K562 (cell line): ENCODE data around the gene CDH12. TPM values are rescaled to one million over a fixed set of nuclear protein-coding genes. Genes with fewer than 3 reads are reported as not detected.

Experiments used
- C11orf30 ChIP-seq: fragments of 450-650 bp; IDR thresholded peaks from 2 replicates; pipeline ENCODE4 v1.6.1; 2016; ENCODE audit warnings: low read depth, mild to moderate bottlenecking
- CTCF ChIP-seq, 3 experiments: IDR thresholded peaks in 2 of 3; conservative IDR thresholded peaks in 1 of 3; 2 replicates each; pipeline ENCODE4 v1.5.1; 2011 to 2012; ENCODE audit warnings: low read length in 3 of 3, mild to moderate bottlenecking in 3 of 3, control low read depth in 2 of 3, improper control_type of control experiment in 1 of 3, inconsistent platforms in 1 of 3, low read depth in 1 of 3, mixed read lengths in 1 of 3, moderate library complexity in 1 of 3; ENCODE audit not compliant: insufficient read depth in 2 of 3
- GTF2B ChIP-seq: IDR thresholded peaks from 2 replicates; pipeline ENCODE4 v1.6.1; 2011; ENCODE audit not compliant: insufficient read length; ENCODE audit errors: extremely low read depth
- HEY1 ChIP-seq: fragments of 250-450 bp; sonication (Bioruptor Pico); IDR thresholded peaks from 2 replicates; pipeline ENCODE4 v1.5.0; 2020; ENCODE audit warnings: mild to moderate bottlenecking, moderate library complexity, borderline replicate concordance
- HMGN3 ChIP-seq: IDR thresholded peaks from 2 replicates; pipeline ENCODE4 v1.6.1; 2011; ENCODE audit warnings: borderline replicate concordance, low read depth, mild to moderate bottlenecking, mixed read lengths, low read length; ENCODE audit not compliant: insufficient read length; ENCODE audit errors: extremely low read depth
- MAFF ChIP-seq: IDR thresholded peaks from 2 replicates; pipeline ENCODE4 v1.6.1; 2012; ENCODE audit warnings: low read length, improper control_type of control experiment
- MAFG ChIP-seq: fragments of 450-650 bp; conservative IDR thresholded peaks from 2 replicates; pipeline ENCODE4 v1.6.1; 2016; ENCODE audit warnings: missing genetic modification characterization, missing compliant biosample characterization
- MAFK ChIP-seq: IDR thresholded peaks from 2 replicates; pipeline ENCODE4 v1.6.1; 2011; ENCODE audit warnings: low read length, improper control_type of control experiment
- PURB ChIP-seq: sonication (generic); formaldehyde crosslinking; IDR thresholded peaks from 2 replicates; pipeline ENCODE4 v1.9.0; 2021; ENCODE audit warnings: low read depth, mild to moderate bottlenecking, missing genetic modification reagents
- SLC30A9 ChIP-seq: fragments of 250-450 bp; sonication (Bioruptor Pico); IDR thresholded peaks from 2 replicates; pipeline ENCODE4 v1.8.0; 2022; ENCODE audit warnings: mild to moderate bottlenecking, moderate library complexity
- ZBTB8A ChIP-seq: fragments of 450-650 bp; IDR thresholded peaks from 2 replicates; pipeline ENCODE4 v1.6.1; 2018; ENCODE audit warnings: mild to moderate bottlenecking, moderate library complexity; ENCODE audit not compliant: partially characterized antibody
- ZFP1 ChIP-seq: fragments of 450-650 bp; formaldehyde crosslinking; IDR thresholded peaks from 2 replicates; pipeline ENCODE4 v1.4.0; 2020; ENCODE audit warnings: mild to moderate bottlenecking, mixed read lengths
- ZNF431 ChIP-seq: sonication (generic); formaldehyde crosslinking; IDR thresholded peaks from 2 replicates; pipeline ENCODE4 v1.8.0; 2022; ENCODE audit warnings: mild to moderate bottlenecking, missing genetic modification reagents
- ZNF778 ChIP-seq: fragments of 450-650 bp; formaldehyde crosslinking; IDR thresholded peaks from 2 replicates; pipeline ENCODE4 v1.4.0; 2020; ENCODE audit warnings: mild to moderate bottlenecking, moderate library complexity
- polyA plus RNA-seq, 8 experiments: library from polyadenylated mRNA; depleted of rRNA in 4 of 8; stranded (reverse) in 5 of 8; unstranded in 3 of 8; fragments of >200 nt; fragmentation: Nextera tagmentation in 2 of 8; fragmentation: Illumina TruSeq in 1 of 8; extraction: Ambion mirVana in 2 of 8; extraction: Trizol in 1 of 8; gene quantifications; 2 replicates each; pipeline versions ENCODE4 v1.2.1 to v1.2.3, GENCODE V29; 2011 to 2014; ENCODE audit warnings: inconsistent platforms in 1 of 8, missing spikeins in 1 of 8
- total RNA-seq, 7 experiments: library from RNA; depleted of rRNA in 6 of 7; stranded (reverse); fragments of >200 nt in 6 of 7; fragmentation: Illumina TruSeq in 2 of 7; extraction: Trizol in 2 of 7; gene quantifications; 2 replicates each; pipeline versions ENCODE4 v1.2.1 to v1.2.3, GENCODE V29; 2011 to 2021; ENCODE audit warnings: low replicate concordance in 1 of 7

Gene CDH12
- total and polyA plus RNA-seq, 9 of the 15 experiments (the other 6 are each of a cell fraction or from before 2014, with no cell fraction given): 0.03 to 1.7 (median 0.37) TPM

- TF ChIP-seq MAFG (tag) (peak; percentile 94), ZNF431 (CRISPR knock-in tag) (no peak), MAFF (peak; percentile 90; the same call in 1 of the 2 replicates), MAFK (peak; percentile 91), PURB (CRISPR knock-in tag) (no peak), HEY1 (CRISPR knock-in tag) (no peak), ZNF778 (CRISPR knock-in tag) (no peak), C11orf30 (peak; percentile 94), GTF2B (no peak), HMGN3 (no peak), ZBTB8A (no peak), CTCF (IDR thresholded peaks at IDR 0.05 in 2 of 3, conservative IDR thresholded peaks at IDR 0.05 in 1 of 3; ENCODE audit: insufficient read depth in 2 of 3, low read depth in 1 of 3, low read length in 3 of 3) (peak in 1 of 3 experiments; percentile 15; a peak in 1 of 6 replicates), SLC30A9 (CRISPR knock-in tag) (no peak), ZFP1 (CRISPR knock-in tag) (no peak)
- TF ChIP-seq, all 486 proteins: peak for 8
Observed at GRCh38 chr5:21817668-21818369, 1035.3 kb downstream of the CDH12 start (continued).
